ENCODE data around the gene KIAA1210. TPM values are rescaled to one million over a fixed set of nuclear protein-coding genes. Genes with fewer than 3 reads are reported as not detected.

Gene KIAA1210
- total and polyA plus RNA-seq, 9 donors: 0.04 to 1.7 (median 0.42) TPM; not detected in 1

DNA sequence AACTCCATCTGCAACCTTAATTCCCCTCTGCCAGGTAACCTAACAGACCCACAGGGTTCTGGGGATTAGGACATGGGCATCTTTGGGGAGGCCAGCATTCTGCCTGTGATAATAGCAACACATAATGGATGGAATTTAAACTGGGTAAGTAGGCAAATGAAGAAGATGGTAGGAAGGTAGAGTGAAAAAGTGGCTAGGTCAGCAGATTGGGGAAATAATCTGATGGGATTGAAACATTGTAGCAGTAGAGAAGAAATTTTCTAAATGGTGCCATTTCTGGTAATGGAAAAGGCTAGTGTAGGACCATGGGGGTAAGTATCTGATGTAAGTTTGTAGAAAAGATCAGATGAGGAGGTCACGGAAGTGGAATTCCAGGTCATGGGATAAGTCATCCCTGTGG is 57.9 kb downstream of the KIAA1210 start:
- Histone ChIP-seq H3K4me1 (ENCODE audit: insufficient read depth) (no peaks in the 10 kb centered on the region), H3K27ac (no peak overlapping the region), H3K9me3 (no peaks in the 10 kb centered on the region), H3K36me3 (no peaks in the 10 kb centered on the region), H3K27me3 (no peaks in the 10 kb centered on the region), H3K4me3 (no peak overlapping the region)
- WGBS, 3 donors: 91 to 95% (median 95%) methylated on average over 1 of the region's 1 CpG
- no peak for DNase-seq
- TF ChIP-seq EP300 (IDR thresholded peaks at IDR 0.05): no peak
- no peak for TF ChIP-seq POLR2A (IDR thresholded peaks at IDR 0.05)
- no peak for TF ChIP-seq CTCF (IDR thresholded peaks at IDR 0.05)
- intact Hi-C loops (cut with DNase I): loop anchor here (1.0 to 10.0 kb wide), 4 partner anchors 12 to 225 kb away; no protein-coding TSS in a partner anchor

DNA sequence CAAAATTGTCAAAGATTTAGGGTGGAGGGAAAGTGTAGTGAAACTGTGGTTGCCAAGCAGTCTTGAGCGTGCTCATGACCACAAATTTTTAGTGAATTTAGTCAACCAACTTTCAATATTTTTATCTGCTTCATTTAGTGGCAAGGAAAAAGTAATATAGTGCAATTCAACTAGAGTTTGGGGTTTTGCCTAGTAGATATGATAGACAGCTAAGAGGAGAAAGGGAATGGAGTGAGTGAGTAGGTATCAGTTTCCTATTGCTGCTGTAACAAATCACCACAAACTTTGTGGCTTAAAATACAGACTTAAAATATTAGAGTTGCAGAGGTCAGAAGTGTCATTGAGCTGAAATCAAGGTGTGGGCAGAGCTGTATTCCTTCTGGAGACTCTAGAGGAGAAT is 58.5 kb downstream of the KIAA1210 start:
- no peak for DNase-seq
- Histone ChIP-seq H3K36me3 (no peaks in the 10 kb centered on the region), H3K4me1 (ENCODE audit: insufficient read depth) (no peaks in the 10 kb centered on the region), H3K27ac (no peak overlapping the region), H3K27me3 (no peaks in the 10 kb centered on the region), H3K4me3 (no peak overlapping the region), H3K9me3 (no peaks in the 10 kb centered on the region)
- TF ChIP-seq EP300 (IDR thresholded peaks at IDR 0.05): no peak
- no peak for TF ChIP-seq POLR2A (IDR thresholded peaks at IDR 0.05)
- TF ChIP-seq CTCF (IDR thresholded peaks at IDR 0.05): no peak
- intact Hi-C loops (cut with DNase I): loop anchor here (5.0 to 10.0 kb wide), 3 partner anchors 64 to 224 kb away; no protein-coding TSS in a partner anchor
- WGBS, 3 donors: 62 to 79% (median 69%) methylated on average over 1 of the region's 1 CpG

DNA sequence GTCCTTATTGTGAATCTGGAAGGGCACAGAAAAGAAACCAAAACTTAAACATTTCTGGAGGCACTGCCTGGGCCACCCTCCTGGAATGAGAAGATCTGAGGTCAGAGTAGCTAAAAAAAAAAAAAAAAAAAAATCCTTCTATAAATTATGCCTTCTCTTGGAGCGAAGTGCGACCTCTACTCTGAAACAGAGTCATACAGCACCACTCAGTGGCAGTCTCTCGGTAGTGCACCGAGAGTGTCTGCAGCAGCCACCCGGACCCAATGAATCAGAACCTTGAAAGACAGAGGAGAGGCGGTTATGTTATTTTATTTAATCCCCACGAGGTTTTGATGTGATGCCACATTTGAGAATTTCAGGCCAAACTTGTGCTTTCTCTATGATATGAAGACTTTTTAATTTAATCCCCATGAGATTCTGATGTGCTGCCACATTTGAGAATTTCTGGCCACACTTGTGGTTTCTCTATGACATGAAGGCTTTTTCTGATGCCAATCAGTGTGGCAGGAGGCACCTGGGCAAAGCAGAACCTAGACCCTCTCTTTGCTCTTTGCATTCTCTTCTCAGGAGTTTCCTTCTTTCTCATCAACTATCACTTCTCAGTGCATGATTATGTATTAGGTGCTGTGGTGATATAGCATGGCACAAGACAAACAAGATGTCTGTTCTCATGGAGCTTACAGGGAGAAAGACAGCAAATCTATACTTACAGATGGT is 60.4 kb downstream of the KIAA1210 start:
- H3K27me3 ChIP-seq: no peaks in the 10 kb centered on the region
- no peak for TF ChIP-seq EP300 (IDR thresholded peaks at IDR 0.05)
- TF ChIP-seq CTCF (IDR thresholded peaks at IDR 0.05): peak; percentile 16 to 59 (median 42)
- no peak overlapping the region for H3K4me3 ChIP-seq
- no peaks in the 10 kb centered on the region for H3K9me3 ChIP-seq
- DNase-seq: peak; percentile 42 to 71 (median 64)
- H3K4me1 ChIP-seq (ENCODE audit: insufficient read depth): no peaks in the 10 kb centered on the region
- no peaks in the 10 kb centered on the region for H3K36me3 ChIP-seq
- 1 to 5% (median 2%) methylated on average over 7 of the region's 7 CpGs for WGBS, 3 donors
- intact Hi-C loops (cut with DNase I): loop anchor here (5.0 to 10.0 kb wide), 3 partner anchors 62 to 222 kb away; no protein-coding TSS in a partner anchor
- no peak overlapping the region for H3K27ac ChIP-seq

- no peak overlapping the region for H3K27ac ChIP-seq
- DNase-seq: no peak
- H3K4me3 ChIP-seq: no peak overlapping the region
- H3K36me3 ChIP-seq: no peaks in the 10 kb centered on the region
- no peak for TF ChIP-seq EP300 (IDR thresholded peaks at IDR 0.05)
- no peak for TF ChIP-seq CTCF (IDR thresholded peaks at IDR 0.05)
- no peak for TF ChIP-seq POLR2A (IDR thresholded peaks at IDR 0.05)
- H3K9me3 ChIP-seq: no peaks in the 10 kb centered on the region
- H3K27me3 ChIP-seq: no peaks in the 10 kb centered on the region
- WGBS, 3 donors: 83 to 86% (median 85%) methylated on average over 7 of the region's 7 CpGs
- H3K4me1 ChIP-seq (ENCODE audit: insufficient read depth): no peaks in the 10 kb centered on the region
- intact Hi-C loops (cut with DNase I): loop anchor here in 2 of 4 donors (10.0 kb wide), 2 partner anchors 59 to 219 kb away; no protein-coding TSS in a partner anchor
Measured at GRCh38 chrX:119063428-119063827, 64.2 kb downstream of the KIAA1210 start.

All from ovary (tissue), 9 donors.